Epithelial cell of esophagus (primary cell): ENCODE measurements around the gene GUCA1A.

Source experiments
- DNase-seq: peaks from one replicate; pipeline ENCODE4 v3.0.0; 2010; ENCODE audit warnings: low read depth
- H3K4me3 ChIP-seq: 2 replicates; pipeline ENCODE4 v1.5.1; 2011; ENCODE audit warnings: mild to moderate bottlenecking, low read length, control low read depth
- TF ChIP-seq, protein P1 (sequence below): IDR thresholded peaks from 2 replicates; pipeline ENCODE4 v1.5.1; 2011; ENCODE audit warnings: low read depth, mild to moderate bottlenecking, low read length, control low read depth, inconsistent platforms; ENCODE audit not compliant: insufficient read depth; ENCODE audit errors: missing control alignments

The GUCA1A gene

DNA sequence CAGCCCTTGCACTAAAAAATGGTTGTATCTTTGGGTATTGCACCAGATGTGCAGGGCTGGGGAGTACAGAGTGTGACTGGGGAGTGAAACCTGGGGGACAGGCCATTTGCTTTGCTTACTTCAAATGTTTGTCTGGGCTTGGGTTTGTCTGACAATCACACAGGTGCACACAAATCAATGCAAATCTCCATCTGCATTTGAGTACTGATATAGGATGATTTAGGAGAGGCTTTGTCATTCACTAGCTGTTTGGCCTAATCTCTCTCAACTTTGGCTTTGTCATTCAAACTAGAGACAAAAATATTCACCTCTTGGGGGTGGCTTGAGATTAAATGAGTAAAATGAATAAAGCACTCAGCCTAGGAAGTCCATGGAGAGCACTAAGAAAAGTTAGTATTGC, 3.8 kb downstream of the GUCA1A start:
- no peak overlapping the region for H3K4me3 ChIP-seq
- TF ChIP-seq, protein P1, sequence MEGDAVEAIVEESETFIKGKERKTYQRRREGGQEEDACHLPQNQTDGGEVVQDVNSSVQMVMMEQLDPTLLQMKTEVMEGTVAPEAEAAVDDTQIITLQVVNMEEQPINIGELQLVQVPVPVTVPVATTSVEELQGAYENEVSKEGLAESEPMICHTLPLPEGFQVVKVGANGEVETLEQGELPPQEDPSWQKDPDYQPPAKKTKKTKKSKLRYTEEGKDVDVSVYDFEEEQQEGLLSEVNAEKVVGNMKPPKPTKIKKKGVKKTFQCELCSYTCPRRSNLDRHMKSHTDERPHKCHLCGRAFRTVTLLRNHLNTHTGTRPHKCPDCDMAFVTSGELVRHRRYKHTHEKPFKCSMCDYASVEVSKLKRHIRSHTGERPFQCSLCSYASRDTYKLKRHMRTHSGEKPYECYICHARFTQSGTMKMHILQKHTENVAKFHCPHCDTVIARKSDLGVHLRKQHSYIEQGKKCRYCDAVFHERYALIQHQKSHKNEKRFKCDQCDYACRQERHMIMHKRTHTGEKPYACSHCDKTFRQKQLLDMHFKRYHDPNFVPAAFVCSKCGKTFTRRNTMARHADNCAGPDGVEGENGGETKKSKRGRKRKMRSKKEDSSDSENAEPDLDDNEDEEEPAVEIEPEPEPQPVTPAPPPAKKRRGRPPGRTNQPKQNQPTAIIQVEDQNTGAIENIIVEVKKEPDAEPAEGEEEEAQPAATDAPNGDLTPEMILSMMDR, result no peak
- no peak for DNase-seq

DNA sequence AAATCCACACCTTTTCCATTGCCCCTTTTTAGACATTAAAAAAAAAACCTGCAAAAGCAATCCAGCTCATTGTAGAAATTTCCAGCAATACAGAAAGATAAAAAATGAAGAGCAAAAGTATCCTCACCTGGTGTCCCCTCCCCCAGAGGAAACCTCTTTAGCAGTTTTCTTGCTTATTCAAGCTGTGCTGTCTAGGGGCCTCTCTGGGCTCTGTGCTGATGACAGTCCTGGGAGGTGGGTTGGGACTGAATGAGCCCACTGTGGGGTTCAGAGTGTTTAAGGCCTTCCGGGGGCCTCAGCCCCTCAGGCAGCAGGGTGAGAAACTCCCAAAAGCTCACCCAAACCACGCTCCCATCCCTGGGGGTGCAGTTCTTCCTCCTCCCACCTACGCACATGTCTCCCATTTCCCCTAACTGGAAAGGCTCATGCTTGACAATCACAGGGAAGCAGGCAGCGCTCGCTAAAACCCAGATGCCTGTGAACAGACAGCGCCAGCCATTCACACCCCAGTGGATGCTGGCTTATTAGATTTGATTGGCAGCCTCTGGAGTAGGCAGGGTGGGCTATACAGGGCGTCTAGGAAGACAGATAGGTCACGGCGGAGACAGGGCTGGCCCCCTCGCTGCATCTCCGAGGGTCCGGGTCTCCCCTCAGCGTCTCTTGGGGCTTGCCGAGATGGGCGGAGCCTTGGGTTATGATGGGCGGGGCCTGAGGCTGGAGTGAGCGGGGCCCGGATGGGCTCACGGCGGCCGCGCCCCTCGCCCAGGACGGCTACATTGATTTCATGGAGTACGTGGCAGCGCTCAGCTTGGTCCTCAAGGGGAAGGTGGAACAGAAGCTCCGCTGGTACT, 4.6 kb downstream of the GUCA1A start:
- TF ChIP-seq, protein P1, result no peak
- H3K4me3 ChIP-seq, result no peak overlapping the region
- DNase-seq, result no peak

DNA sequence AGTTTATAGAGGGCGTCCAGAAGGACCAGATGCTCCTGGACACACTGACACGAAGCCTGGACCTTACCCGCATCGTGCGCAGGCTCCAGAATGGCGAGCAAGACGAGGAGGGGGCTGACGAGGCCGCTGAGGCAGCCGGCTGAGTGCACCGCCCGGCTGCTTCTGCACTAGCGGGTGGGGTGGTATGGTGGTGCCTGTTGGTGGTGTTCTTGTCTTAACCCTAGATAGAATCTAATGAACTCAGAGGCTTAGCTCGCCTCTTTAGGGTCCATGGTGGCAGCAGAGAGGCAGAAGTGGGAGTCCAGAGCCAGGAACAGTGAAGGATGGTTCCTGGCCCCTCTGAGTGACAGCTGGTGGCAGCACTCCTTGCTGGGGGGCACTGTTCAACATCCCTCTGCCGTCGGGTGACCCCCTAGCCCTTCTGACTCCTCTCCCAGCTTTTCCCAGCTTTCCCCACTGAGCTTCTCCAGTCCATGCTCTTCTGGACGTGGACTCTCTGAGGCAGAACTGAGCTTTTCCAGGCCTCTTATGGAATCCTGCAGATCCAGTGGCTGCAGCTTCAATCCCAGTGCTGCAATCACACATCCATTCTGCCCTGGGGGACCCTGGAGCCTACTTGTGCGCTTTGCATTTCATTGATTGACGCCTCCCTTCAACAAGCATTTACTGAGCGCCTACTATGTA, 6.2 kb downstream of the GUCA1A start:
- H3K4me3 ChIP-seq, result no peak overlapping the region
- DNase-seq, result no peak
- TF ChIP-seq, protein P1, result no peak

DNA sequence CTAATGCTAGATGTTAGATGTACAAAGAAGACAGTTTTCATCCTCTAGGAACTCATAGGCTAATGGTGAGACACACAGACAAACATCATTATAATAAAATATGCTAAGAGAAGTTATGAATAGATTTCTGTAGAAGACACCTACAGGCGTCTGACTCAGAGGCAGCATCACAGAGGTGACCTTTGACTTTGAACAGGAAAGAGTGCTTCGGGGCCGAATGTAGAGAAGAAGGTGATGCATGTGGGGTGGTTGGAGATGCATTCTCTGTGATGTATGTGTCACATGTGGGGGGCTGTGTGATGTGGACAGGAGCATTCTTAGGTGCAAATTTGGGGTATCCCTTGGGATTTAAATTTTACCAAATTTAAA, 6.8 kb downstream of the GUCA1A start:
- no peak overlapping the region for H3K4me3 ChIP-seq
- TF ChIP-seq, protein P1, result no peak
- peak; percentile 63 for DNase-seq

DNA sequence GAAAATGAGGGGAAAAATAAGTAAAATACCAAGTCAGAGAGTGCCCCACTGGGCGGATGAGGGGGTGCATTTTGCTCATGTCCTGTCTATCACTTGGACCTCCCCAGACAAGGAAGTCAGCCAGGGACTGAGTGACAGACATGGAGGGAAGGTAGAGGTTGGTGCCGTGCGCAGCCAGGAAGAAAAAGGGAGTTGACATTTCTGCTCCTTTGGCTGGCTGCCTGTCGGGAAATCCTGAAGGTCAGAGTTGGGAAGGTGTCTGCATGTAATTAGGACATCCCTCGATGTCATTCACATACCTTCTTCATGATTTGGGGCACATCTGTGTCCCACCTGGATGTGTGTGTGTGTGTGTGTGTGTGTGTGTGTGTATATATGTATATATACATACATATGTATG, 8.9 kb downstream of the GUCA1A start:
- TF ChIP-seq, protein P1, result no peak
- no peak for DNase-seq

DNA sequence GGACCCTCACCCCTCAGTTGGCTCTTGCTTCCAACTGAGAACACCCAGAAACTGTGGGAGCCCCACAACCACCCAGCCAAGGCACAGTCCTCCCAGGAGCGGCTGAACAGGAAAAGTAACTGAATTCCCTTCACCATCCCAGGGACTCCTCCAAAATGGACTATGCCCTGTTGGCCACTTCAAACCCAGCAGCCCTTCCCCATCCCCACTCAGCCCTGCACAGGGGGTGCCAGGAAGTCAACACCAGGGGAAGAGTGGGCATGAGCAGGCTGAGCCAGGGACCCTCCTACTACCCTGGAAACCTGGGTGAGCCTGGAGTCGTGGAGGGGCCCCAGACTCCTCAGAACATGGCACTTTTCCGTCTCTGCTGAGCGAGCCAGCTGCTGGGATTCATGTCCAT, 11.3 kb downstream of the GUCA1A start:
- no peak overlapping the region for H3K4me3 ChIP-seq
- TF ChIP-seq, protein P1, result no peak
- no peak for DNase-seq

More for the DNA sequence above, 8.9 kb downstream of the GUCA1A start:
- no peak overlapping the region for H3K4me3 ChIP-seq
